H9 (cell line): ENCODE measurements around the gene ISG20L2. TPM values are rescaled to one million over a fixed set of nuclear protein-coding genes. Genes with fewer than 3 reads are reported as not detected.
A peak's percentile ranks its signal among the peaks of the same experiment; 100 is the strongest.

Source experiments
- DNase-seq: peaks from one replicate; pipeline ENCODE4 v3.0.0-alpha.2; 2017
- H2AFZ ChIP-seq: one replicate; pipeline ENCODE4 v1.6.1; 2013; ENCODE audit warnings: mild to moderate bottlenecking, low read length, control low read depth, moderate library complexity
- H2AK5ac ChIP-seq: 2 replicates; pipeline ENCODE4 v1.6.1; 2013; ENCODE audit warnings: low read length, control low read depth, mixed read lengths; ENCODE audit not compliant: insufficient read length
- H2BK120ac ChIP-seq: one replicate; pipeline ENCODE4 v1.6.1; 2013; ENCODE audit warnings: low read depth, mild to moderate bottlenecking, low read length, control low read depth, inconsistent platforms; ENCODE audit not compliant: poor library complexity, severe bottlenecking
- H2BK12ac ChIP-seq: 2 replicates; pipeline ENCODE4 v1.6.1; 2013; ENCODE audit warnings: low read length, control low read depth, mixed read lengths, low read depth; ENCODE audit not compliant: insufficient read length
- H2BK15ac ChIP-seq: 2 replicates; pipeline ENCODE4 v1.6.1; 2013; ENCODE audit warnings: low read depth, low read length, control low read depth
- H2BK20ac ChIP-seq: one replicate; pipeline ENCODE4 v1.6.1; 2013; ENCODE audit warnings: low read depth, mild to moderate bottlenecking, low read length, control low read depth, inconsistent platforms; ENCODE audit not compliant: poor library complexity, severe bottlenecking
- H2BK5ac ChIP-seq: 2 replicates; pipeline ENCODE4 v1.6.1; 2013; ENCODE audit warnings: low read length, control low read depth, mixed read lengths; ENCODE audit not compliant: insufficient read length
- H3K14ac ChIP-seq: 2 replicates; pipeline ENCODE4 v1.6.1; 2013; ENCODE audit warnings: low read length, control low read depth; ENCODE audit not compliant: insufficient read depth
- H3K18ac ChIP-seq: 2 replicates; pipeline ENCODE4 v1.6.1; 2013; ENCODE audit warnings: low read depth, mild to moderate bottlenecking, mixed read lengths, low read length, control low read depth; ENCODE audit not compliant: insufficient read length
- H3K23ac ChIP-seq: 2 replicates; pipeline ENCODE4 v1.6.1; 2013; ENCODE audit warnings: low read length, control low read depth, mixed read lengths, low read depth; ENCODE audit not compliant: insufficient read length
- H3K23me2 ChIP-seq: 2 replicates; pipeline ENCODE4 v1.6.1; 2013; ENCODE audit warnings: low read depth, mild to moderate bottlenecking, mixed read lengths, low read length, control low read depth; ENCODE audit not compliant: insufficient read length, poor library complexity, severe bottlenecking
- H3K27ac ChIP-seq: 2 replicates; pipeline ENCODE4 v1.5.1; 2013; ENCODE audit warnings: low read length, control low read depth, mixed read lengths, low read depth; ENCODE audit not compliant: insufficient read length
- H3K27me3 ChIP-seq: 2 replicates; pipeline ENCODE4 v1.6.1; 2013; ENCODE audit warnings: low read length, control low read depth, inconsistent platforms; ENCODE audit not compliant: insufficient read depth
- H3K4ac ChIP-seq: 2 replicates; pipeline ENCODE4 v1.6.1; 2013; ENCODE audit warnings: low read depth, mild to moderate bottlenecking, control low read depth, inconsistent platforms, low read length, moderate library complexity
- H3K4me1 ChIP-seq: 2 replicates; pipeline ENCODE4 v1.6.1; 2013; ENCODE audit warnings: low read length, control low read depth, inconsistent platforms; ENCODE audit not compliant: insufficient read depth
- H3K4me2 ChIP-seq: 2 replicates; pipeline ENCODE4 v1.6.1; 2013; ENCODE audit warnings: low read length, control low read depth, mixed read lengths; ENCODE audit not compliant: insufficient read length, insufficient read depth
- H3K56ac ChIP-seq: 2 replicates; pipeline ENCODE4 v1.6.1; 2013; ENCODE audit warnings: low read depth, mild to moderate bottlenecking, mixed read lengths, low read length, control low read depth; ENCODE audit not compliant: insufficient read length
- H3K79me1 ChIP-seq: 2 replicates; pipeline ENCODE4 v1.6.1; 2013; ENCODE audit warnings: low read depth, mild to moderate bottlenecking, moderate library complexity, low read length, control low read depth, inconsistent platforms; ENCODE audit not compliant: insufficient read depth, poor library complexity, severe bottlenecking
- H3K79me2 ChIP-seq: 2 replicates; pipeline ENCODE4 v1.6.1; 2013; ENCODE audit warnings: low read length, control low read depth, inconsistent platforms; ENCODE audit not compliant: insufficient read depth
- H3K9ac ChIP-seq: 2 replicates; pipeline ENCODE4 v1.6.1; 2013; ENCODE audit warnings: low read length, control low read depth, mixed read lengths; ENCODE audit not compliant: insufficient read length; ENCODE audit errors: extremely low read depth
- H3K9me3 ChIP-seq: one replicate; pipeline ENCODE4 v1.6.1; 2013; ENCODE audit warnings: low read depth, low read length, inconsistent platforms; ENCODE audit not compliant: control insufficient read depth
- H3T11ph ChIP-seq: one replicate; pipeline ENCODE4 v1.6.1; 2013; ENCODE audit warnings: mild to moderate bottlenecking, low read length, control low read depth, inconsistent platforms
- H4K20me1 ChIP-seq: one replicate; pipeline ENCODE4 v1.6.1; 2013; ENCODE audit not compliant: control insufficient read depth, insufficient read length, insufficient read depth
- H4K5ac ChIP-seq: 2 replicates; pipeline ENCODE4 v1.6.1; 2013; ENCODE audit warnings: low read depth, mild to moderate bottlenecking, mixed read lengths, low read length, control low read depth; ENCODE audit not compliant: insufficient read length
- H4K8ac ChIP-seq: replicated peaks from 2 replicates; pipeline ENCODE4 v1.6.1; 2013; ENCODE audit warnings: low read length, control low read depth, mixed read lengths, low read depth; ENCODE audit not compliant: insufficient read length
- H4K91ac ChIP-seq: 2 replicates; pipeline ENCODE4 v1.6.1; 2013; ENCODE audit warnings: low read depth, mild to moderate bottlenecking, moderate library complexity, mixed read lengths, low read length, control low read depth; ENCODE audit not compliant: insufficient read length
- H3K27ac Mint-ChIP-seq, 3 experiments: 2 replicates in 2 of 3; 3 replicates in 1 of 3; pipeline ENCODE4 v1.8.0; 2020 to 2021; ENCODE audit warnings: mixed read lengths in 3 of 3, mild to moderate bottlenecking in 1 of 3, moderate library complexity in 1 of 3
- H3K27me3 Mint-ChIP-seq: 2 replicates; pipeline ENCODE4 v1.8.0; 2021; ENCODE audit warnings: low read depth, mild to moderate bottlenecking, moderate library complexity, mixed read lengths
- H3K36me3 Mint-ChIP-seq, 3 experiments: 2 replicates in 2 of 3; 3 replicates in 1 of 3; pipeline ENCODE4 v1.8.0; 2020 to 2021; ENCODE audit warnings: low read depth in 3 of 3, mixed read lengths in 3 of 3; ENCODE audit not compliant: insufficient read depth in 1 of 3
- H3K4me1 Mint-ChIP-seq, 2 experiments: 2 replicates each; pipeline ENCODE4 v1.8.0; 2020; ENCODE audit warnings: mixed read lengths in 2 of 2
- H3K4me3 Mint-ChIP-seq, 2 experiments: 2 replicates in 1 of 2; 3 replicates in 1 of 2; pipeline ENCODE4 v1.8.0; 2020 to 2021; ENCODE audit warnings: mild to moderate bottlenecking in 2 of 2, mixed read lengths in 2 of 2, moderate library complexity in 1 of 2
- H3K9me3 Mint-ChIP-seq, 2 experiments: 2 replicates in 1 of 2; 3 replicates in 1 of 2; pipeline ENCODE4 v1.8.0; 2020; ENCODE audit warnings: mild to moderate bottlenecking in 2 of 2, mixed read lengths in 2 of 2, moderate library complexity in 1 of 2
- CTCF ChIP-seq: fragments of 200-600 bp; sonication (generic); conservative IDR thresholded peaks from 3 replicates; pipeline ENCODE4 v1.8.0; 2021; ENCODE audit warnings: antibody characterized with exemption, mild to moderate bottlenecking
- WGBS: extraction: QIAGEN DNeasy Blood & Tissue Kit; methylation state at CpG from one replicate; pipeline ENCODE4 v1.1.7; 2013; ENCODE audit warnings: missing lambda C conversion rate, low lambda C conversion rate, mixed read lengths; ENCODE audit not compliant: insufficient read length; ENCODE audit errors: extremely low coverage; 5-methylcytosine and 5-hydroxymethylcytosine counted together
- total RNA-seq: library from RNA; stranded (reverse); gene quantifications from 2 replicates; pipeline ENCODE4 v1.2.1, GENCODE V29; 2021

ISG20L2 gene
- total RNA-seq, 1 experiment from 2014 or later: 57.6 TPM

GRCh38 chr1:156708218-156708661 lies 20.3 kb downstream of the ISG20L2 start:
- no peak overlapping the region for H2AFZ ChIP-seq
- Mint-ChIP-seq H3K27me3 (peaks cover 23% of the 10 kb centered on the region), H3K36me3 (peaks cover 0 to 3% (median 2%) of the 10 kb centered on the region in 3 experiments; a peak in 5 of 7 replicates), H3K9me3 (no peaks in the 10 kb centered on the region), H3K4me1 (peaks cover 76 to 77% of the 10 kb centered on the region in 2 experiments), H3K4me3 (peak overlapping the region; percentile 33 to 91), H3K27ac (peak overlapping the region; percentile 89 to 99 (median 90))
- peak overlapping the region; percentile 25 for H2BK12ac ChIP-seq
- peak overlapping the region; percentile 83 for H3K4me2 ChIP-seq
- no peak overlapping the region for H4K8ac ChIP-seq
- H4K20me1 ChIP-seq: no peaks in the 10 kb centered on the region
- no peak overlapping the region for H2BK5ac ChIP-seq
- H2AK5ac ChIP-seq: no peak overlapping the region
- H3K4ac ChIP-seq: no peak overlapping the region
- no peak overlapping the region for H4K5ac ChIP-seq
- no peaks in the 10 kb centered on the region for H3K9me3 ChIP-seq
- H3K4me1 ChIP-seq: peaks cover 17% of the 10 kb centered on the region; the same call in 1 of the 2 replicates
- H4K91ac ChIP-seq: no peak overlapping the region
- TF ChIP-seq CTCF: no peak
- no peak overlapping the region for H2BK15ac ChIP-seq
- no CpG with 5 or more reads among the region's 4 CpGs for WGBS
- H3K79me2 ChIP-seq: no peaks in the 10 kb centered on the region
- H3T11ph ChIP-seq: no peak overlapping the region
- H3K18ac ChIP-seq: peak overlapping the region; percentile 56
- peaks cover 39% of the 10 kb centered on the region for H3K23me2 ChIP-seq
- peaks cover 3% of the 10 kb centered on the region; the same call in 1 of the 2 replicates for H3K27me3 ChIP-seq
- H3K9ac ChIP-seq: no peak overlapping the region
- no peak overlapping the region for H3K23ac ChIP-seq
- H3K14ac ChIP-seq: no peak overlapping the region; the same call in 1 of the 2 replicates
- H2BK120ac ChIP-seq: no peak overlapping the region
- no peak overlapping the region for H2BK20ac ChIP-seq
- no peaks in the 10 kb centered on the region for H3K79me1 ChIP-seq
- H3K56ac ChIP-seq: no peak overlapping the region
- H3K27ac ChIP-seq: no peak overlapping the region
- DNase-seq: peak; percentile 76
